GM18505 (cell line): ENCODE results near the gene NHERF1.

Experiments
- ATAC-seq: cut with Tn5 transposase; IDR thresholded peaks from one replicate; pipeline ENCODE4 v1.9.1; 2021; ENCODE audit not compliant: unreplicated experiment
- POLR2A ChIP-seq: IDR thresholded peaks from 4 replicates; pipeline ENCODE4 v1.6.1; 2011; ENCODE audit warnings: borderline replicate concordance; ENCODE audit not compliant: insufficient read depth, insufficient read length; ENCODE audit errors: extremely low read depth

The NHERF1 gene

DNA sequence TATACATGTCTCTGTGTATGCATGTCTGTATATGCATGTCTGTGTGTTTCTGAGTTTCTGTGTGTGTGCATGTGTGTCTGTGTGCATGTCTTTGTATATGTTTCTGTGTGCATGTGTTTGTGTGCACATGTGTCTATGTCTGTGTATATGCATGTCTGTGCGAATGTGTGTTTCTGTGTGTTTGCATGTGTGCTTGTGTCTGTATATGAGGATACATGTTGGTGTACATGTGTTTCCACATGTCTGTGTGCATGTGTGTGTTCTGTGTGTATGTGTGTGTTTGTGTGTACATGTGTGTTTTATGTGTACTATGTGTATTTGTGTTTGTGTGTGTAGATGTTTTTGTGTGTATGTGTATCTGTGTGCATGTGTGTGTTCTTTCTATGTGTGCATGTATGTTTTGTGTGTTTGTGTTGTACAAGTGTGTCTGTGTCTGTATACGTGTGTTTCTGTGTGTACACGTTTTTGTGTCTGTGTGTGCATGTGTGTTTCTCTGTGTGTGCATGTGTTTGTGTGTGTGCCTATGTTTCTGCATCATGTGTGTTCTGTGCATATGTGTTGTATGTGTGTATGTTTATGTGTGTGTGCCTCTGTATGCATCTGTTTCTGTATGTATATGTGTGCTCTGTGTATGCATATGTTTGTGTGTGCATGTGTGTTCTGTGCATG is 20.3 kb upstream of the NHERF1 start:
- no peak for ATAC-seq

GRCh38 chr17:74728702-74729075 is 19.7 kb upstream of the NHERF1 start:
- no peak for TF ChIP-seq POLR2A
- no peak for ATAC-seq

More for the DNA sequence above, 20.3 kb upstream of the NHERF1 start:
- TF ChIP-seq POLR2A, result no peak

- TF ChIP-seq POLR2A, result no peak
- ATAC-seq, result no peak
Observed at GRCh38 chr17:74729368-74729767, 19.1 kb upstream of the NHERF1 start.

GRCh38 chr17:74729866-74730265 is 18.6 kb upstream of the NHERF1 start:
- no peak for ATAC-seq
- TF ChIP-seq POLR2A, result no peak

DNA sequence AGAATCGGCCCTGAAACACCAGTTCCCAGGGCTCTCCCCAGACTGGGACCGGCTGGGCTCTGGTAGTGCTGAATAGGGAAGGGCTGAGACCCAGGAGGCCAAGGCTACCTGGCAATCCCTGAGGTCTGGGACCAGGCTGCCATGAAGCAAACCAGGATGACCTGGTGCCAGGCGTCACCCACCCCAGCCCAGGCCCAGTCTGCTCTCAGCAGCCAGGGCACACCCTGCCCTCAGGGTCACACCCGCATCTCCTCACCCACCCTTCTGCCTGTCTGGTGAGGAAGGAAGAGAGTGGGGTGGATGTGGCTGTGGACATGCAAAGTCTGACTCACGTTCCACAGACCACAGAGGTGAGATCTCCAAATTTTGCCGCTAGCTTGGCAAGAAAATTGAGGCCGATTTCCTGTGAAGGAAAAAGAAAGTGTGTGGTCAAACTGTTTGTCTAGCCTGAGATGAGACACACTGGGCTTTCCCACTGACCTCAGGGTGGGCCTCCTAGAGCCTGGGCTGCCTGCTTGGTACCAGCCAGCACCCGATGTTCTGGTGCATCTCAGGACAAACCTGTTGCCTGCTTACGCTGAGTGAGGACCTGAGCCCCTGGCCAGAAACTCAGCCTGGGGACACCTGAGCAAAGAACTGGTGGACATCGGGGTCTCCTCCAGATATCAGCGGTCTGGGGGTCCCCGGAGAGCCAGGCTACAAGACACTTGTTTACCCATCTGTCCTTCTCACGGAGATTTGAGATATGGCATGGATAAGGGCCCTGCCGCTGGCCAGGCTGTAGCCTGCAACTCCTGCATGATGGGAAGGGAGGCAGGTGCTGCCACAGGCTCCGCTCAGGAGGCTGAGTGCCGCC is 17.7 kb upstream of the NHERF1 start:
- ATAC-seq, result no peak
- no peak for TF ChIP-seq POLR2A

- no peak for TF ChIP-seq POLR2A
- ATAC-seq, result no peak
Observed at GRCh38 chr17:74731347-74731605, 17.2 kb upstream of the NHERF1 start.

- TF ChIP-seq POLR2A, result no peak
- ATAC-seq, result no peak
Observed at GRCh38 chr17:74732042-74732867, 16.2 kb upstream of the NHERF1 start.

DNA sequence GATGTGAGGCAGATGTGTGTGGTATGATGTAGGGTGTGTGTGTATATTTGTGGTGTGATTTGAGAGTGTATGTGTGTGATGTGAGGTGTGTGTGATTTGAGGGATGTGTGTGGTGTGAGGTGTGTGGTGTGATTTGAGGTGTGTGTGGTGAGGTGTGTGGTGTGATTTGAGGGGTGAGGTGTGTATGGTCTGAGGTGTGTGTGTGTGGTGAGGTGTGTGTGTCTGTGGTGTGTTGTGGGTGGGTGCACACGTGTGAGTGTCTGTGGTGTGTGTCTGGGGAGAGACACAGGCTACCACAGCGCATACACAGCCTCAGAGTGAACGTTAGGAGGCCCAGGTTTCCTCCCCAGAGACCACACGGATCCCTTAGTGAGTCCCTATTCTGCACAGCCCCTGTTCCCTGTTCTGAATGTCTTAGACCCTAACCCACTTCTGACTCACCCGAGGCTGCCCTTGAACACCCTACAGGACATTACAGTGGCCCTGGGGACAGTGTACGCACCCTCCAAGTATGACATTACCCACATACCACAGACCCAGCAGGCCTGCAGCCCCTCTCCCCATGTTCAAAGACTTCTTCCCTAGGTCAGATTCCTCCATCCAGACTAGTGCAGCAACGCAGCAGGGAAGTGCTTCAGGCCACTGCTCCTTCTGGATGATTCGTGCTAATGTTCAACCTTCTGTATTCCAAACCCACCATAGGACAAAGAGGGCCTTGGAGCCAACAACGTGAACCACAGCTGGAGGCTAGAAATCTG is 14.9 kb upstream of the NHERF1 start:
- no peak for TF ChIP-seq POLR2A

DNA sequence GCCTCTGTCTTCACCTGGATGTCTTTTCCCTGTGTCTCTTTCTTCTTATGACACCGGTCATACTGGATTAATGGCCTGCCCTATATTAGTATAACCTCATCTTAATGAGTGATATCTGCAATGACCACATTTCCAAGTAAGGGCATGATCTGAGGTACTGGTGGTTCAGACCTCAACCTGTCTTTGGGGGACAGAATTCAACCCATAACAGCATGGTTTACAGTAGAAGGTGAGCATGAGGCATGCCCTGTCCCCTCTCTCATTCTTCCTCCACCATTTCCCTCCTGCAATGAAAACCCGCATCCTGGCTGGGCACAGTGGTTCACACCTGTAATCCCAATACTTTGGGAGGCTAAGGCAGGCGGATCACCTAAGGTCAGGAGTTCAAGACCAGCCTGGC is 14.2 kb upstream of the NHERF1 start:
- ATAC-seq, result no peak
- no peak for TF ChIP-seq POLR2A

More for the DNA sequence above, 14.9 kb upstream of the NHERF1 start:
- no peak for ATAC-seq

GRCh38 chr17:74736513-74737298 is 11.7 kb upstream of the NHERF1 start, which contains the start of gene RAB37:
Gene RAB37, plus strand, starts transcription at chr17:74737256. Its CDS starts 17 bp downstream, at chr17:74737273.
- no peak for TF ChIP-seq POLR2A
- no peak for ATAC-seq

- TF ChIP-seq POLR2A, result no peak
Observed at GRCh38 chr17:74737299-74738050, 11.0 kb upstream of the NHERF1 start.

More at GRCh38 chr17:74737299-74738050, 11.0 kb upstream of the NHERF1 start:
- no peak for ATAC-seq
